Activated T-helper 2 cell treated with anti-CD3 and anti-CD28 coated beads, Interferon-gamma antibody, Interleukin-2, Interleukin-4, amounts not matched to agents 10 μg/mL and 5 μg/mL and 100 μg/mL, durations not matched to agents 14 hours and 24 hours and 36 hours (primary cell): ENCODE results near the gene STAB2. TPM values are rescaled to one million over a fixed set of nuclear protein-coding genes. Genes with fewer than 3 reads are reported as not detected.

Experiments used
- total RNA-seq: library from RNA; stranded (reverse); gene quantifications from 2 replicates; pipeline ENCODE4 v1.2.3, GENCODE V29; 2022

Gene STAB2
- total RNA-seq, 1 donor from 2014 or later, result not detected

Other genes starting within 250 kb of the STAB2 start
- gene C12orf42, start 91.3 kb upstream of the STAB2 start, total RNA-seq, result not detected in 2 replicates